Measurements from ENCODE around the gene SLC12A8.

Gene SLC12A8

DNA sequence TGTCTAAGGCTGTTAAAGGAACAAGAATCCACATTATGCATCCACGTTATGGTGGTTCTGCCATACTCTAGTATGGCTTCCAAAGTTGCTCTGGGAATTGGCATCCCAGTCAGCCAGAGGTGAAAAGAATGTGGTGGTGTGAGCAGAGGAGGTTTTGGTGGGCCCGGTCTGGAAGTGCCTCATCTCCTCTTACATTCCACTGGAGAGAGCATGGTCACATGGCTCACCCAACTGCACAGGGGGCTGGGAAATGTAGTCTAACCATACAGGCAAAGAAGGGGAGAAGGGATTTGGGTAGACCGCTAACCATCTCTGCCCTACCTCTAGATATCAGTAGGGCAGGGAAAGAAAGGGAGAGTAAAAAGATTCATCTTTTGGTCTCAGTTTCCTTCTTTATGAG is 153.6 kb downstream of the SLC12A8 start:
- DNase-seq (ENCODE audit: extremely low read depth, low read depth) = no peak
- TF ChIP-seq, protein P1, sequence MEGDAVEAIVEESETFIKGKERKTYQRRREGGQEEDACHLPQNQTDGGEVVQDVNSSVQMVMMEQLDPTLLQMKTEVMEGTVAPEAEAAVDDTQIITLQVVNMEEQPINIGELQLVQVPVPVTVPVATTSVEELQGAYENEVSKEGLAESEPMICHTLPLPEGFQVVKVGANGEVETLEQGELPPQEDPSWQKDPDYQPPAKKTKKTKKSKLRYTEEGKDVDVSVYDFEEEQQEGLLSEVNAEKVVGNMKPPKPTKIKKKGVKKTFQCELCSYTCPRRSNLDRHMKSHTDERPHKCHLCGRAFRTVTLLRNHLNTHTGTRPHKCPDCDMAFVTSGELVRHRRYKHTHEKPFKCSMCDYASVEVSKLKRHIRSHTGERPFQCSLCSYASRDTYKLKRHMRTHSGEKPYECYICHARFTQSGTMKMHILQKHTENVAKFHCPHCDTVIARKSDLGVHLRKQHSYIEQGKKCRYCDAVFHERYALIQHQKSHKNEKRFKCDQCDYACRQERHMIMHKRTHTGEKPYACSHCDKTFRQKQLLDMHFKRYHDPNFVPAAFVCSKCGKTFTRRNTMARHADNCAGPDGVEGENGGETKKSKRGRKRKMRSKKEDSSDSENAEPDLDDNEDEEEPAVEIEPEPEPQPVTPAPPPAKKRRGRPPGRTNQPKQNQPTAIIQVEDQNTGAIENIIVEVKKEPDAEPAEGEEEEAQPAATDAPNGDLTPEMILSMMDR (IDR thresholded peaks at IDR 0.05; ENCODE audit: low read depth, low read length) = no peak

DNA sequence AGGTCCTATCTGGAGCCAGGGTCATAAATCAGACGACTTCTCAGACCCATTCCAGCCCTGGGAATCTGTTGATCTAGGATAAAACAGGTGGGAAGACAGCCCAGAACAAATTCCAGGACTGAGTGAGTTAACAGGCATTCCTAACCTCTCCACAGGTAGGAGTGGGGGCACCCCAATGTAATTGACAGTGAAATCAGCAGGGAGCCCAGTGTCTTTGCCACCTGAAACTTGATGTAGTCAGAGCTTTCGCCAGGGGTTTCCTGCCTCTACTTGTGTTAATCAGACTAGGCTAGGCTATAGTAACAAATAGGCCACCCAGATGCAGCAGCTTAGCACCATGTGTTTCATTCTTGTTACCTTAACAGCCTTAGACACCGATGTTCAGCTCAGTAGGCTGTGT is 154.0 kb downstream of the SLC12A8 start:
- TF ChIP-seq, protein P1 (IDR thresholded peaks at IDR 0.05; ENCODE audit: low read depth, low read length) = no peak
- DNase-seq (ENCODE audit: extremely low read depth, low read depth) = no peak

DNA sequence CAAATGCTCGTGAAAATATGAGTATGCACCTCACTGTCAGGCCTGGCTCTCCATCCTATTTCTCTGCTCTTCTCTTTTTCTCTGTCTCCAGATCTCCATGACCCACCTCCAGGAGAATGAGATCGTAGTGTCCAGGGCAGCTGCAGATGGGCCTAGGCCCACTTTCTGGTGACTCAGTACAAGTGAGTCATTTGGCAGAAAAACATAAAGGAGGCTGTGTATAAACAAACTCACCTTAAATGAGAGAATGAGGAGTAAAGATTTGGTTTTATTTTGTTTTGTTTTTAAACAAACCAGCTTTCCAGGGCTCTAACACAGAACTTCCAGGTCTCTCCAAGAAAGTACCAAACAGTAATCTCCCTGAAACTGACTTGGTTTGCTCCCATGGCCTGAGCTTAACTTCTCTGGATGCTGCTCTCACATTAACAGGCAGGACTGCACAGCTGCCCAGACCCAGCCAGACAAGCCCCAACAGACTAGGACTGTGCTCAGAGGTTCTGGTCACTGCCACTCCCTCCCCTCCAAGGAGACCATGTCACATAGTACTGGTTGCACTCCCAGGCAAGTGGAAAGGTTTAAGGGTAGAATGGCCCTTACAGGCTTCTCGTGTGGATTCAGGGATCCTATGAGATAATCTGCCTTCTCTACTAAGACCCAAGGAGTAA is 155.2 kb downstream of the SLC12A8 start:
- DNase-seq (ENCODE audit: extremely low read depth, low read depth) = no peak
- TF ChIP-seq, protein P1 (IDR thresholded peaks at IDR 0.05; ENCODE audit: low read depth, low read length) = no peak

DNA sequence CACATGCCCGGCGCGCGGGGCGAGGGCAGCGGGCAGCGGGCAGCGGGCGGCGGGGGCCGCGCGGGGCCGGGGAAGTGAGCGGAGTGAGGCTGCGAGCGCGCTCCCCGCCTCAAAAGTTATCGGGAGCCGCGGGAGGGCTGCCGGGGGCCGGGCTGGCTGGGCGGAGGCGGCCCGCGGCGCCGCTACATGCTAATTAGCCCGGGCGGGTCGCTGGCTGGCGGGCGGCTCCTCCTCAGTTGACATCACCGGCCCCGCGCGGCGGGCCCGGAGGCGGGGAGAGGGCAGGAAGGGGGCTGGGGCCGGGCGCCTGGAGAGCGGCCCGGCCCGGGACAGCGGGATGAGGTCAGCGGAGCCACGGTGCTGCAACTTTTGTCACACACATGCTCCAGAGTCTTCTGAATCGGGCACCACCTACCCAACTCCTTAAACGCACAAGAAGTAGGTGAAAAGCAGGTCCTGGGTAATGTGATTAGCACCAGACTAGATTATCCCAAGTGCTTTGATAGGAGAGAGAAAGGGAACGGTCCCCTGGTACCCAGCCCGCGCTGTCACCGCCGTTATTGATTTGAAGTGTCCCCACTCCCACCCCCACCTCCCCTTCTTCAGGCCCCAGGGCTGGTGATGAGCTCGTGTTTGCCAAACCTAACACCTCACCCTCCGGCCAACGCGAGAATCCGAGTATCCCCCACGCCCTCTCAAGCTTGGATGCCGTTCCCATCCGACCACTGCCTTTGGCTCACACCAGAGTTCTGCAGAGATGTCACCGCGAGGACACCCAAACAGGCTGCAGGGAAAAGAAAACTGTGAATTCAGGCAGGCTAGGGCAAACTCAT is 156.4 kb downstream of the SLC12A8 start, which contains the start of gene HEG1:
TSS of gene HEG1 (minus strand) at position 85 of the 833 bp plus-strand sequence. CDS start 107 bp downstream, outside the sequence.
- TF ChIP-seq, protein P1 (IDR thresholded peaks at IDR 0.05; ENCODE audit: low read depth, low read length) = no peak
- DNase-seq (ENCODE audit: extremely low read depth, low read depth) = peak; percentile 66

DNA sequence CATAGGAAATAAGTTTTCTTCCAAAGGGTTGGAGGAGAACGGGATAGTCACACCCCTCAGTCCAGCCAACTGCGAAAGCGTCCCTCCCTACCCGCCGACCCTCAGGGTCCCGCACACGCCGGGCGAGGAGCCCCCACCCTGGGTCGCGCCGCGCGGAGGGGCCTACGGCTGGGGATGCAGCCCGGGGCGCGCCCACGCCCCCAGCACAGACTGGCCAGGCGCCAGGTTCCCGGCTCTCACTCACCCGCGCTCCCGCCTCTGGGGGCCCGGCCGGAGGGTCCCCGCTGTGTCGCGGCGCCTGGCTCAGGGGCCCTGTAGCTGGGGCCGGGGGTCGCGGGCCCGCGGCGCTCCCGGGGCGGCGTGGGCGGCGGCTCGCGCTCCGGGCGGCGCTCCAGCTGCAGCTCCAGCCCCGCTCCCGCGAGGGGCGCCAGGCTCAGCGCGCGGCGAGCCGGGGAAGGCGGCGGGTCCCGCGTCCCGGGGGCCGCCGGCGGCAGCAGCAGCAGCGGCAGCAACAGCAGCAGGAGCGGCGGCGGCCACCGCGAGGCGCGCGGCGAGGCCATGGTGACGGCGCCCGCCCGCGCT is 157.1 kb downstream of the SLC12A8 start:
- TF ChIP-seq, protein P1 (IDR thresholded peaks at IDR 0.05; ENCODE audit: low read depth, low read length) = no peak; the same call in 1 of the 2 replicates
- no peak for DNase-seq (ENCODE audit: extremely low read depth, low read depth)

DNA sequence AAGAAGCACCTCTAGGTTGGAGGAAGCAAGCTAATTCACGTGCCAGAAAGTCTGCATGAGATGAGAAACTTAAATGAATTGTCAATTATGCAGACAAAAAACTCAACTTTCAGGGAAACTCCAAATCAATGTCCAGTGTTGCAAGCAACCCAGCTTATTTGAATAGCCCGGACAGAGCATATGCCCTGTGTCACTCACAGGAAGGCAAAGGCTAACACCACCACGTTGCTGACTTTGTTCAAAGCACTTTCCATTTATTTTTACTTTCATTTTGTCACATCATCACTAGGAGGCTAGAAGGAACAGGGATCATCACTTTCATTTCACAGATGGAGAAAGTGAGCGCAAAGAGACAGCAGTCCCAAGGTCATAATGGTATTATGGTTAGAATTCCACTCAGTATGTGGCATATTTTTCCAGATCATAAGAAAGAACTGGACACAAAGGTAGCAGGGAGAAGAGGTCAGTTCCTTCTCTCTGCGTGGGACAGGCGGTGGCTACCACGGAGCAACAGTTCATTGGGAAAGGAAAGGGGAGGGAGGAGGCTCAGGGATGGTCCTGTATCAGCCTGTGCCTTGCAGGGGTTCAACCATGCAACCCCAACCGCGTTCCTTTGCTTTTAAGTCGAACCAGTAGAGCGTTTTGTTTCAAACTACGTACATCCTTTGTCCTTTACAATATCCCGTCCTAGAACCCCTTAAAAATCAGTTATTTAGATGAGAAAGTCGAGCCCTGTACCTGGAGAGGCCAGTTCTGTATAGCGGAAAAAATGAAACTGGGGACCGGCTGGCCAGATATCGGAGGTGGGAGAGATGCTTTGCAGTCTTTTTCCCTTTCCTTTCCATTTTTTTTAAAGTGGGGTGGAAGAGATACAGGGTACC is 157.9 kb downstream of the SLC12A8 start:
- peak; percentile 24 for DNase-seq (ENCODE audit: extremely low read depth, low read depth)
- TF ChIP-seq, protein P1 (IDR thresholded peaks at IDR 0.05; ENCODE audit: low read depth, low read length) = peak; percentile 21
